KBM-7 (cell line): Measurements from ENCODE around the gene HES7.

Source experiments
- DNase-seq: peaks from one replicate; pipeline ENCODE4 v3.0.0-alpha.2; 2015
- in situ Hi-C: fragments of 300-500 bp; cut with MboI; formaldehyde crosslinking; loops from 2 replicates; pipeline ENCODE4 v1.14.3; 2020; ENCODE audit warnings: low sequenced_read_pairs, low pct_unique_long_range_greater_than_20kb, mixed read lengths

Gene HES7

GRCh38 chr17:8145811-8146210 lies 21.9 kb upstream of the HES7 start:
- DNase-seq = no peak
- in situ Hi-C loops = no loop called here

- in situ Hi-C loops = no loop called here
- no peak for DNase-seq
These were observed 20.7 kb upstream of the HES7 start for GRCh38 chr17:8144401-8145231.

GRCh38 chr17:8143581-8144400 lies 19.9 kb upstream of the HES7 start:
- in situ Hi-C loops = no loop called here
- DNase-seq = no peak

- DNase-seq = no peak
- in situ Hi-C loops = no loop called here
These were observed 19.1 kb upstream of the HES7 start for GRCh38 chr17:8142887-8143580.

- in situ Hi-C loops = no loop called here
- no peak for DNase-seq
These were observed 18.4 kb upstream of the HES7 start for GRCh38 chr17:8142158-8142886.

- no peak for DNase-seq
- in situ Hi-C loops = no loop called here
These were observed 17.8 kb upstream of the HES7 start for GRCh38 chr17:8141741-8142140.

- in situ Hi-C loops = no loop called here
- DNase-seq = no peak
These were observed 17.1 kb upstream of the HES7 start for GRCh38 chr17:8141045-8141444.

GRCh38 chr17:8140065-8141029 lies 16.4 kb upstream of the HES7 start:
- in situ Hi-C loops = no loop called here
- no peak for DNase-seq

- in situ Hi-C loops = no loop called here
- peak; percentile 99 for DNase-seq
These were observed 14.9 kb upstream of the HES7 start for GRCh38 chr17:8138672-8139371.

- in situ Hi-C loops = no loop called here
- no peak for DNase-seq
These were observed 14.4 kb upstream of the HES7 start for GRCh38 chr17:8138374-8138671.

GRCh38 chr17:8137645-8138373 lies 13.9 kb upstream of the HES7 start:
- no peak for DNase-seq
- in situ Hi-C loops = no loop called here

GRCh38 chr17:8133941-8134340 lies 10.0 kb upstream of the HES7 start:
- DNase-seq = no peak
- in situ Hi-C loops = no loop called here

GRCh38 chr17:8133399-8133798 lies 9.5 kb upstream of the HES7 start:
- in situ Hi-C loops = no loop called here
- no peak for DNase-seq

- in situ Hi-C loops = no loop called here
- DNase-seq = no peak
These were observed 8.0 kb upstream of the HES7 start for GRCh38 chr17:8131844-8132441.

GRCh38 chr17:8128125-8128784 lies 4.3 kb upstream of the HES7 start:
- in situ Hi-C loops = no loop called here
- DNase-seq = no peak

GRCh38 chr17:8126491-8127066 lies 2.7 kb upstream of the HES7 start:
- in situ Hi-C loops = no loop called here
- DNase-seq = peak; percentile 71
